ENCODE measurements around the gene RPUSD4. TPM values are rescaled to one million over a fixed set of nuclear protein-coding genes. Genes with fewer than 3 reads are reported as not detected.

Gene RPUSD4
- total and polyA plus RNA-seq, 9 of the 15 experiments (the other 6 are each of a cell fraction or from before 2014, with no cell fraction given), result 27.4 to 56.2 (median 44.6) TPM

DNA sequence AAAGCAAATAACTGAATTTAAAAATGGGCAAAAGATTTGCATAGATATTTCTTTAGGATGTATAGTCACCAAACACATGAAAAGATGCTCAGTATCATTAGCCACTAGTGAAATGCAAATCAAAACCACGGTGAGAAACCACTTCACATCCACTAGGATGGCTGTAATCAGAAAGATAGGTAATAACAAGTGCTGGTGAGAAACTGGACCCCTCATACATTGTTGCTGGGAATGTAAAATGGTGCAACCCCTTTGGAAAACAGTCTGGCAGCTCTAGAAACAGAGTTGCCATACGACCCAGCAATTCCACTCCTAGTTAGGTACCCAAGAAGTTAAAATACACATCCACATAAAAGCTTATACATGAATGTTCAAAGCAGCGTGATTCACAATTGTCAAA, 16.3 kb downstream of the RPUSD4 start:
- no peak overlapping the region for H2AFZ ChIP-seq (ENCODE audit: low read depth, low read length)
- H3K9me1 ChIP-seq (ENCODE audit: control insufficient read depth, insufficient read depth, low read length), result no peaks in the 10 kb centered on the region
- H3K4me1 ChIP-seq (replicated peaks in 1 of 2; ENCODE audit: control insufficient read depth in 2 of 2, insufficient read depth in 2 of 2, low read length in 2 of 2), result no peaks in the 10 kb centered on the region
- H3K27me3 ChIP-seq (ENCODE audit: control insufficient read depth in 2 of 2, insufficient read depth in 2 of 2, low read length in 2 of 2), result no peaks in the 10 kb centered on the region
- DNase-seq (ENCODE audit: extremely low read depth in 1 of 4, low spot score in 3 of 4), result no peak
- H3K9me3 ChIP-seq (replicated peaks; ENCODE audit: control insufficient read depth, insufficient read depth, low read depth, low read length), result no peaks in the 10 kb centered on the region
- no peak overlapping the region for H3K4me3 ChIP-seq
- no peak for FAIRE-seq
- H3K27ac ChIP-seq (ENCODE audit: extremely low read depth, low read depth, low read length), result no peak overlapping the region
- peaks cover 5% of the 10 kb centered on the region; the same call in 1 of the 2 replicates for H4K20me1 ChIP-seq (replicated peaks; ENCODE audit: control insufficient read depth, insufficient read depth, low read length)
- H3K79me2 ChIP-seq (ENCODE audit: control insufficient read depth, insufficient read depth, low read length), result no peaks in the 10 kb centered on the region
- intact Hi-C loops (cut with micrococcal nuclease), result no loop called here
- BruUV-seq (replicated peaks), result no TSS peak
- in situ Hi-C loops (cut with MboI), result loop anchor here (5.0 kb wide), 1 partner anchor 273 kb away; no protein-coding TSS in a partner anchor
- CTCF ChIA-PET (ENCODE audit: low intra/inter-chr PET ratio), result interaction anchor here (1.2 to 2.3 kb wide), 2 partner anchors 272 to 274 kb away, joined by 4 to 36 read pairs; no protein-coding TSS in a partner anchor
- WGBS (ENCODE audit: insufficient coverage, low coverage, missing lambda C conversion rate), result 76% methylated on average over 3 of the region's 3 CpGs
- no peak for ATAC-seq
- peaks cover 87% of the 10 kb centered on the region for H3K36me3 ChIP-seq (ENCODE audit: control insufficient read depth, insufficient read depth, low read length)
- TF ChIP-seq ZNF184 (CRISPR knock-in tag; IDR thresholded peaks at IDR 0.05) (0 out of 2 replicates have a peak, but pooled peaks have one; percentile 21), CBFB (CRISPR knock-in tag; IDR thresholded peaks at IDR 0.05) (no peak), TAF9B (IDR thresholded peaks at IDR 0.05; ENCODE audit: partially characterized antibody) (no peak)
- TF ChIP-seq, protein P1, sequence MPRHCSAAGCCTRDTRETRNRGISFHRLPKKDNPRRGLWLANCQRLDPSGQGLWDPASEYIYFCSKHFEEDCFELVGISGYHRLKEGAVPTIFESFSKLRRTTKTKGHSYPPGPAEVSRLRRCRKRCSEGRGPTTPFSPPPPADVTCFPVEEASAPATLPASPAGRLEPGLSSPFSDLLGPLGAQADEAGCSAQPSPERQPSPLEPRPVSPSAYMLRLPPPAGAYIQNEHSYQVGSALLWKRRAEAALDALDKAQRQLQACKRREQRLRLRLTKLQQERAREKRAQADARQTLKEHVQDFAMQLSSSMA (CRISPR knock-in tag; IDR thresholded peaks at IDR 0.05), result no peak
- H3K9ac ChIP-seq (ENCODE audit: insufficient read depth in 1 of 2, low read depth in 2 of 2, low read length in 2 of 2), result no peak overlapping the region
- H3K4me2 ChIP-seq (ENCODE audit: insufficient read depth, low read length), result no peak overlapping the region
- POLR2A ChIA-PET, result no interaction called here

DNA sequence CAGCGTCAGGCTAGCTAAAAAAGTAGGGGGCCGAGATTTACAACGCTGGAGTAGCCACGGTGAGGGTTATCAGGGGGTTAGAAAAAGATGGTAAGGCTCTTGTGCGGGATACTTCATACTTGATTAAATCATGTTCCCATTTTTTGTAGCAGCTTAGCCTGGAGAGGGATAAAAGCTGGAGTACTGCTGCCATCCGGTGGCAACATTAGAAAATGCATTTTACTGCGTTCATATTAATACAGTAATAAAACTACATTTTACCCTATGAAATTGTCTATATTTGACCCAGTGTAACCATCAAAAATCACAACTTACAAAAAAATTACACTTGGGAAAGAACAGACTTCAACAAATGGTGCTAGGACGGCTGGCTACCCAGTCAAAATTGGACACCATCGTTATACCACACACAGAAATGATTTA, 17.3 kb downstream of the RPUSD4 start:
- H3K9me1 ChIP-seq (ENCODE audit: control insufficient read depth, insufficient read depth, low read length), result no peaks in the 10 kb centered on the region
- H3K27ac ChIP-seq (ENCODE audit: extremely low read depth, low read depth, low read length), result no peak overlapping the region
- no peak overlapping the region for H3K4me3 ChIP-seq
- peaks cover 79% of the 10 kb centered on the region for H3K36me3 ChIP-seq (ENCODE audit: control insufficient read depth, insufficient read depth, low read length)
- DNase-seq (ENCODE audit: extremely low read depth in 1 of 4, low spot score in 3 of 4) (peak; percentile 50 to 59 (median 54)), ATAC-seq (peak; percentile 91), FAIRE-seq (peak; percentile 91)
- no peaks in the 10 kb centered on the region for H3K9me3 ChIP-seq (replicated peaks; ENCODE audit: control insufficient read depth, insufficient read depth, low read depth, low read length)
- no peaks in the 10 kb centered on the region for H3K79me2 ChIP-seq (ENCODE audit: control insufficient read depth, insufficient read depth, low read length)
- intact Hi-C loops (cut with micrococcal nuclease) (loop anchor here (1.0 to 5.0 kb wide), 2 partner anchors 252 to 271 kb away; no protein-coding TSS in a partner anchor), in situ Hi-C loops (cut with MboI) (no loop called here)
- ChIA-PET POLR2A (interaction anchor here (0.6 to 1.0 kb wide), 2 partner anchors 291 to 1081 kb away, joined by 3 to 5 read pairs; partner anchors contain the start of gene PUS3), CTCF (ENCODE audit: low intra/inter-chr PET ratio) (interaction anchor here (0.7 to 2.3 kb wide), 5 partner anchors 253 to 853 kb away, joined by 3 to 36 read pairs (median 3); no protein-coding TSS in a partner anchor)
- BruUV-seq (replicated peaks), result no TSS peak
- no peak overlapping the region for H3K9ac ChIP-seq (ENCODE audit: insufficient read depth in 1 of 2, low read depth in 2 of 2, low read length in 2 of 2)
- H4K20me1 ChIP-seq (replicated peaks; ENCODE audit: control insufficient read depth, insufficient read depth, low read length), result peaks cover 5% of the 10 kb centered on the region; the same call in 1 of the 2 replicates
- no peak overlapping the region for H3K4me2 ChIP-seq (ENCODE audit: insufficient read depth, low read length)
- WGBS (ENCODE audit: insufficient coverage, low coverage, missing lambda C conversion rate), result 41% methylated on average over 9 of the region's 9 CpGs
- H3K27me3 ChIP-seq (ENCODE audit: control insufficient read depth in 2 of 2, insufficient read depth in 2 of 2, low read length in 2 of 2), result no peaks in the 10 kb centered on the region
- no peaks in the 10 kb centered on the region for H3K4me1 ChIP-seq (replicated peaks in 1 of 2; ENCODE audit: control insufficient read depth in 2 of 2, insufficient read depth in 2 of 2, low read length in 2 of 2)
- no peak overlapping the region for H2AFZ ChIP-seq (ENCODE audit: low read depth, low read length)
- peak; percentile 60 for TF ChIP-seq ZNF384 (IDR thresholded peaks at IDR 0.05; ENCODE audit: low read depth, low read length)
- TF ChIP-seq BRD4 (IDR thresholded peaks at IDR 0.05), result no peak
- TF ChIP-seq, protein P2, sequence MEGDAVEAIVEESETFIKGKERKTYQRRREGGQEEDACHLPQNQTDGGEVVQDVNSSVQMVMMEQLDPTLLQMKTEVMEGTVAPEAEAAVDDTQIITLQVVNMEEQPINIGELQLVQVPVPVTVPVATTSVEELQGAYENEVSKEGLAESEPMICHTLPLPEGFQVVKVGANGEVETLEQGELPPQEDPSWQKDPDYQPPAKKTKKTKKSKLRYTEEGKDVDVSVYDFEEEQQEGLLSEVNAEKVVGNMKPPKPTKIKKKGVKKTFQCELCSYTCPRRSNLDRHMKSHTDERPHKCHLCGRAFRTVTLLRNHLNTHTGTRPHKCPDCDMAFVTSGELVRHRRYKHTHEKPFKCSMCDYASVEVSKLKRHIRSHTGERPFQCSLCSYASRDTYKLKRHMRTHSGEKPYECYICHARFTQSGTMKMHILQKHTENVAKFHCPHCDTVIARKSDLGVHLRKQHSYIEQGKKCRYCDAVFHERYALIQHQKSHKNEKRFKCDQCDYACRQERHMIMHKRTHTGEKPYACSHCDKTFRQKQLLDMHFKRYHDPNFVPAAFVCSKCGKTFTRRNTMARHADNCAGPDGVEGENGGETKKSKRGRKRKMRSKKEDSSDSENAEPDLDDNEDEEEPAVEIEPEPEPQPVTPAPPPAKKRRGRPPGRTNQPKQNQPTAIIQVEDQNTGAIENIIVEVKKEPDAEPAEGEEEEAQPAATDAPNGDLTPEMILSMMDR (IDR thresholded peaks at IDR 0.05 in 2 of 3, conservative IDR thresholded peaks at IDR 0.05 in 1 of 3; ENCODE audit: insufficient read depth in 2 of 3, low read depth in 1 of 3, low read length in 3 of 3), result peak; percentile 49 to 81 (median 70)
- TF ChIP-seq ZKSCAN1 (IDR thresholded peaks at IDR 0.05; ENCODE audit: low read depth, low read length), result no peak
- TF ChIP-seq FOXK1 (CRISPR knock-in tag; IDR thresholded peaks at IDR 0.05; ENCODE audit: borderline replicate concordance), result no peak

All from K562 (cell line).